HUDEP-2 (cell line): Measurements from ENCODE around the gene TEN1.
"Not testable (repeated sequence)": the region's sequence is repeated elsewhere in the genome, so short reads cannot be mapped to it uniquely, and the experiment has no call there.

Experiments
- DNase-seq, 76 experiments: peaks; one replicate each; lab custom pipeline; 2025; ENCODE audit not compliant: unreplicated experiment in 76 of 76; lab: John Stamatoyannopoulos, UW

Gene TEN1, protein sequence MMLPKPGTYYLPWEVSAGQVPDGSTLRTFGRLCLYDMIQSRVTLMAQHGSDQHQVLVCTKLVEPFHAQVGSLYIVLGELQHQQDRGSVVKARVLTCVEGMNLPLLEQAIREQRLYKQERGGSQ

DNA sequence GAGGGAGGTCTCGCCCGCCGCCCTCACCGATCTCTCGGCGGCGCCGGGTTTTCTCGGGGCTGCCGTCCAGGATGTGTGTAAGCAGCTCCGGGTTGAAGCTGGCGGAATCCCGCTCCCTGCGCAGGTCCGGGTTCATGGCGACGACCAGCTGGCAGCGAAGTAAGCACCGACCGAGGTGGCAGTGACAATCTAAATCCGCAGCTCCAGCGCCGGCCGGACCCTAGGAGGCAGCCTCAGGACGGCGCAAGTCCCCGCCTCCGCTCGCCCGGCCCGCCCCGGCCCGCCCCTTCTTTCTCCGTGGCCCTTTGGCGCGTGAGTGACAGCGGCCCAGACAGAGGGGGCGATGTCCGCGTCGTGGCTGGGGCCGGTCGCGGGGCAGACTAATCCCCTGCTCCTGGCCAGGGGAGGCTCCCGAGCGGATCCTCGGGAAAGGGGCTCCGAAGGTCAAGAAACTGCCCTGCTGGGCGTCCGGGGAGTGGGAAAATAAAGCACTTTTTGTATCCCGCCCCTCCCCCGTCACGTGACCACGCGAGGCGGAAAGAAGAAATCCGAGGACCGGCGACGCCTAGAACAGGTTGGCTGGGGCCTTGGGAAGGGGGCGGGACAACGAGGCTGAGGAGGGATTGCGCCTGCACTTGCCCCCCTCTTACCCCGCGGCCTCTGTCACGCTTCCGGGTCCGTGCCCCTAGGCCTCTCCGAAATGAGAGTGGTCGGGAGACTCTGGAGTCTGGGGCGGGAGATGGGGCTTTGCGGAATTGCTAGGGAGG lies at the start of gene TEN1, which contains the start of gene ACOX1:
TSS of gene TEN1 (plus strand) at position 303 of the 767 bp plus-strand sequence. CDS start 6,953 bp downstream, outside the sequence.
TSS of gene ACOX1 (minus strand) at position 229 of the 767 bp plus-strand sequence. CDS start at position 136, 93 bp downstream.
- DNase-seq, result peak in 75 of 76 experiments; percentile 30 to 98 (median 89)

- no peak for DNase-seq
Measured at GRCh38 chr17:75931062-75931461, 48.0 kb upstream of the TEN1 start.

DNA sequence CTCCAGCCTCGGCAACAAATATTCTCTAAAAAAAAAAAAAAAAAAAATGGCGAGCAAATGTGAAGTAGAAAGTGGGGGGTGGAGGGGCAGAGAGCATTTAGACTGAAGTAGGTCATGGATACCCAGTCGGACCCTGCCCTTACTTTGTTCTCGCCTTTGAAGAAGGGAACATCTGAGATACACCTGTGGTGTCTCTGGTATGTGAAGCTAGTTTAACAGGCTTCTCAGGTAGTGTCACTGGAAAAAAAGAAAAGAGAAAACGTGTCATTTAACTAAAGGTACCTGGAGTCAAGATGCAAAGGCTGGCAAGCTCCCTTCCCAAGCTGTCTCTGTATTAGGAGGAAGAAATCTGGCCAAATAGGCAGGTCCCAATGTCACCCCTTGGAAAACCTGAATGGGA lies 46.2 kb upstream of the TEN1 start:
- no peak for DNase-seq

- DNase-seq, result no peak
Measured at GRCh38 chr17:75933808-75934207, 45.2 kb upstream of the TEN1 start.

DNA sequence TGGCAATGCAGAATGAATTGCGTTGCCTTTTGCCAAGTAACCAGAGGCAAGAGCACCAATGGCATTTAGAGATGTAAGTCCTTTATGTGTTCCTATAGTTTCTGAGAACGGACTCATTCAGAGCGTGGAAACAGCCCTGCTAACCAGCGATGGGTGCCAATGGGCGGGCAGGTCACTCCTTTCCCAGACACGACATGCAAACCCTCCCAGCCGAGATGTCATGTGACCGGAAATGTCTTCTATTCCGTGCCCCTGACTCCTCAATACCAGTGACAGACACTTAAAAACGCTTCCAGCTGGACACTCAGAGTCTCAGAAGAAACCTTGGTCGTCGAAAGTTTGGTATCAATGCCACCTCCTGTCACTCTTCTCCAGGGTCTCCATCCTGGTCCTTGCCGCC lies 41.4 kb upstream of the TEN1 start:
- no peak for DNase-seq

GRCh38 chr17:75940727-75941441 lies 38.2 kb upstream of the TEN1 start, which contains the start of gene FBF1:
FBF1 (minus strand) TSS chr17:75941042; CDS start chr17:75938149, 2,893 bp downstream.
- DNase-seq, result peak; percentile 18 to 97 (median 87)

GRCh38 chr17:75941442-75941819 lies 37.6 kb upstream of the TEN1 start:
- no peak for DNase-seq

DNA sequence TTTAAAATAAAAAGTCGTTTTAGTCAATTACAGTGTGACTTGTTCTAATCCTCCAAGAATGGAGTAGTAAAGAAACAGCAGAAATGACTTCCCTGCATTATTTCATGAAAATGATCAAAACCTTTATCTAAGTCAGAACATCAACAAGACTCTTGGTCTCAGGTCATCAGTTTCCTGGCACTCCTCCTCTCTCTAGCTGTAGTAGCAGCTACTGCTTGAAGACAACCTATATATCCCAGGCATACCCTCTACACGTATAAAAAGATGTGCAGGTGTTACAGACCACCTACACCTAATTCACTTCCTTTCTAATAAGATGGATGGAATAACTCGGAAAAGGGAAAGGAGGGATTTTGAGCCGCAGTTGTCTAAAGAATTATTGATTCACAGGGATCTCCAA lies 36.6 kb upstream of the TEN1 start:
- no peak for DNase-seq

GRCh38 chr17:75943491-75943890 lies 35.5 kb upstream of the TEN1 start:
- peak in 2 of 76 experiments; percentile 6 to 22 for DNase-seq

- no peak for DNase-seq
Measured at GRCh38 chr17:75945211-75945610, 33.8 kb upstream of the TEN1 start.

DNA sequence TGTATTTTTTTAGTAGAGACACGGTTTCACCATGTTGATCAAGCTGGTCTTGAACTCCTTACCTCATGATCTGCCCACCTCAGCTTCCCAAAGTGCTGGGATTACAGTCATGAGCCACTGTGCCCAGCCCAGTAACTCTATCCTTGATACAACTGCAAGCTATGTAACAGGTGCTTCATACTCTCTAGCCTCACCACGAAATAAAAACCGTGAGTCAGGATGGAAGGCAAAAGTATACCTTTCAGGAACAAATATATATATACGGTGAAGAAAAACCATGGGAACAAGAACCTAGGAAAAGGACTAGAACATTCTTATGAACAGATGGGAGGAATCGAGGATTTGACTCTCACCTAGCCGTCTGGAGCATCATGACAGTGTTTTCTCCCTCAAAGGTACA lies 28.6 kb upstream of the TEN1 start:
- no peak for DNase-seq

DNA sequence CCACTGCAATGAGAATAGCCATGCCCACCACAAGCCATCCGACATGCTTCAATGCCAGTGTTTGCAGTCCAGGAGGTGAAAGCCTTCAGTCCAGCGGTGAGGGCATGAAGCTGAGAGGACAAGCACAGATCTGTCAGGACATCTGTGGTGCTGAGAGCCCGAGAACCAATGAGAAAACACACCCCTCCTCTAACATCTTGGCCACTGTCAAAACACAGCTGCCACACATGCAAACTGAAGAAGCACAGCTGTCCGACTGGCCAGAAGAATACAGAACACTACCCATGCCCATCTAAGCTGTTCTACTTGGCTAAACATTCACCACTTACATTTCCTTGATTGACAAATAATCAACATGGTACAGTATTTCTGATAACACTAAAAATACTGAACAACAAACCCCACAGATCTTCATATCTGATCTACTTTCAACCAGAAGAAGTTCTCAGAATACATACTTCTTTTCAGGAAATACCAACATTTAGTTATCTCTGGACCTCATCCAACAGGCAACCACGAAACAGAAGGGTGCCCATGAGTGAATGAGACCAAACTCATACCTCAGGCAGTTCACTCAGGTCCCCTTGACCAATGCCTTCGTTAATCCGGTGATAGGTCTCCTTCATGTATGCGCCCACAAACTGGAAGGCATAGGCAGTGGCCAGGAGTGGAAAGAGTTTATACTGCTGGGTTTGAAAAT lies 28.0 kb upstream of the TEN1 start:
- peak in 71 of 76 experiments; percentile 17 to 94 (median 60) for DNase-seq

DNA sequence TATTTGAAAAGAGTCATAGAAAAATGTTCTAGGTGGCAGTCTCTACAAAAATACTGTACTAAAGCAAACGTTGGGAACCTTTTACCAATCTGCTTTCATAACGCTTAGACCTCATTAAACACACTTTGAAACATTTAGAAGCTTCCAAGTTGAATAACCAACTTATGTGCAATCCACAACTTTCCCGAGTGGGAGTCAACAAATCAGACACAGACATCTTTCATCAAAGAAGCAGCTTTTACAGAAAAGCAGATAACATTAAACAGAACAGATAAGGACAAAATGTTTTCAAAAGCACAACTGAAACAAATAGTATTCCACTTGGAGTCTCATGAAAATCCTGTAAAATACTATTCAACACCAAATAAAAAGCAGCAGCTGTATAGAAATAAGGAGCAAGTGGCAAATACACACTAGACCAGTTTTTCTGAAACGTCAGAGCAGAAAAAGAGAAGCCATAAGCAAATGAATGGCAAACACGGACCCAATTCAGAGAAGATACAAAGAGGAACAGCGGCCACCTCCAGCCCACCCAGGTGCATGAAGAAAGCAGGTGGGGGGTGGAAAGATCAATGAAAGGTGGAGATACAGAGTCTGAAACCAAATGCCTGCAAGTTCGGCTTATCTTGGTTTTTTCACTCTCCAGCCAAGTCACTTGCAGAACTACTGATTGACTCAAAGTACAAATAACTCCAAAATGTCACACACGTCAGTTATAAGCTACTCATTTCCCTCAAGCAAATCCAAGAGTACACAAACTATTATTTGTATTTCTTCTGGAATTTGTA lies 19.8 kb upstream of the TEN1 start:
- peak in 2 of 76 experiments; percentile 4 to 5 for DNase-seq

DNA sequence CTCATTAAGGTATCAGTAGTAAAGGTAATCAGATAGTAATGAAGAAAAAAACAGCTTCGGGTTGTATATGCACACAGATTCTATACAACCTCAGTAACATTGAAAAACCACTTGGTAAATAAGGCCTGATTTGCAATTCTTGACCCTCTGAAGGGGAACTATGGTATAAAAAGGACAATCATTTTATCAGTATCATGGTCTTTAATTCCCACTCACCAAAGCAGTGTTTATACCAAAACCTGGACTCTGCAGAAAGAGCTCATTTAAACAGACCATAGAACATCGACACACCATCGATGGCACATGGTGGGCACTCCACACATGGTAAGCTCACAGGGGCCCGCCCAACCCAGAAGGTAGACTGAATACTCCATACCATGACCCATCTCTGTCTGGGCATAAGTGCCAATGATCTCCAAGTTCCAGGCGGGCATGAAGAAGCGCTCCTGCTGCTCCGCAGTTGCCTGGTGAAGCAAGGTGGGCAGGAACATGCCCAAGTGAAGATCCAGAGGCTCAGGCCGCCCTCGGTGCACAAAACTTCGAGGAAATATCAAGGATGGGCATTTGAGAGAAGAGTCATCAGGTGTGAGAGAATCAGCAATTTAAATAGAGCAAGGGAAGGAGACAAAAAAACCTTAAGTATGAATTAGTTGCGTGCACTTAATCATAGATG lies 19.1 kb upstream of the TEN1 start:
- DNase-seq, result no peak

DNA sequence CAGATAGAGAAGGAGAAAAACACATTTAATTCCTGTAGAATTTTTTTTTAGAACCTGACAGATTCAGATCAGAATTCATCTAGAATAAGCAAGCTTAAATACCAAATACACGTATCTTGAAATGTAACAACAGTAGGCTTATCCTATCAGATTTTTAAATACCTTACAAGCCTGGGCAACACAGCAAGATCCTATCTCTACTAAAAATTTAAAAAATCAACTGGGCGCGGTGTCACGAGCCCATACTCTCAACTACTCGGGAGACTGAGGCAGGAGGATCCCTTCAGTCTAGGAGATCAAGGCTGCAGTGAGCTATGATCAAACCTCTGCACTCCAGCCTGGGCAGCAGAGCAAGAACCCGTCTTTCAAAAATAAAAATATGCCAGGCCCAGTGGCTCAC lies 13.6 kb upstream of the TEN1 start:
- DNase-seq, result no peak

DNA sequence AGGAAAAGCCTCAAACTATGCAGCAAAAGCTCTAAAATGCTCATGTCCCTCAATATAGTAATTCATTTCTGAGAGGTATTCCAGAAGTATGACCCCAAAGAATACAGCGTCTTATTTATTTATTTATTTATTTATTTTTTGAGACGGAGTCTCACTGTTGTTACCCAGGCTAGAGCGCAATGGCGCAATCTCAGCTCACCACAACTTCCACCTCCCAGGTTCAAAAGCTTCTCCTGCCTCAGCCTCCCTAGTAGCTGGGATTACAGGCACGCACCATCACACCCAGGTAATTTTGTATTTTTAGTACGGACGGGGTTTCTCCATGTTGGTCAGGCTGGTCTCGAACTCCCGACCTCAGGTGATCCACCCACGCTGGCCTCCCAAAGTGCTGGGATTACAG lies 10.0 kb upstream of the TEN1 start:
- DNase-seq, result not testable (repeated sequence)

- DNase-seq, result peak in 2 of 76 experiments; percentile 17 to 22
Measured at GRCh38 chr17:75970011-75970523, 9.0 kb upstream of the TEN1 start.

DNA sequence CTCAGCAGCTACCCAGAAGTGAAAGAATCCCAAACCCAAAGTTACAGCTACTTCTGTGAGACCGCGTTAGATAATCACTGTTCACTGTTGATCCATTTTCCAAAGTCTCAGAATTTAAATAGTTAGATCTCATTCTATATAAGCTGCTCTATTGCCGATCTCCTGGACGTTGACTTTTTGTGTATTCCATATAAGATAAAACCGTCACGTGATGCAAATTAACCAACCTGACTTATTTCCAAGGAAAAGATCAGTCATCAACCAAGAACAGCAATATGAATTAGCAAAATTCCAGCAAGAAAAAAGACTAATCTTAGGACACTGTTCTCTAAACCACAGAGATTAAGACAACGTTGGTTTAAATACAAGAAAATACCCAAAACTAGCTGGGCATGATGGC lies 8.4 kb upstream of the TEN1 start:
- no peak for DNase-seq

DNA sequence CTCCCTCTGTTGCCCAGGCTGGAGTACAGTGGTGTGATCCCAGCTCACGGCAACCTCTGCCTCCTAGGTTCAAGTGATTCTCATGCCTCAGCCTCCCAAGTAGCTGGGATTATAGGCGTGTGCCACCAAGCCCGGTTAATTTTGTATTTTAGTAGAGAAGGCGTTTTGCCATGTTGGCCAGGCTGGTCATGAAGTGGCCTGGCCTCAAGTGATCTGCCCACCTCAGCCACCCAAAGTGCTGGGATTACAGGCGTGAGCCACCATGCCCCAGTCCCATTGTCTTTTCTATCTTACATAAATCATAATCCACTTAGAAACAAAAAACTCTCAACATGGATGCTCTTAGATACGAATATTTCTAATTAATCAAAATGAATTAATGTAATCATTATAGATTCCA lies 3.9 kb upstream of the TEN1 start:
- not testable (repeated sequence) for DNase-seq
